Glomerular visceral epithelial cell (primary cell): ENCODE data around the gene AFM.

Source experiments
- DNase-seq: peaks from one replicate; pipeline ENCODE4 v3.0.0-alpha.2; 2016; ENCODE audit errors: extremely low spot score

The AFM gene, protein sequence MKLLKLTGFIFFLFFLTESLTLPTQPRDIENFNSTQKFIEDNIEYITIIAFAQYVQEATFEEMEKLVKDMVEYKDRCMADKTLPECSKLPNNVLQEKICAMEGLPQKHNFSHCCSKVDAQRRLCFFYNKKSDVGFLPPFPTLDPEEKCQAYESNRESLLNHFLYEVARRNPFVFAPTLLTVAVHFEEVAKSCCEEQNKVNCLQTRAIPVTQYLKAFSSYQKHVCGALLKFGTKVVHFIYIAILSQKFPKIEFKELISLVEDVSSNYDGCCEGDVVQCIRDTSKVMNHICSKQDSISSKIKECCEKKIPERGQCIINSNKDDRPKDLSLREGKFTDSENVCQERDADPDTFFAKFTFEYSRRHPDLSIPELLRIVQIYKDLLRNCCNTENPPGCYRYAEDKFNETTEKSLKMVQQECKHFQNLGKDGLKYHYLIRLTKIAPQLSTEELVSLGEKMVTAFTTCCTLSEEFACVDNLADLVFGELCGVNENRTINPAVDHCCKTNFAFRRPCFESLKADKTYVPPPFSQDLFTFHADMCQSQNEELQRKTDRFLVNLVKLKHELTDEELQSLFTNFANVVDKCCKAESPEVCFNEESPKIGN

DNA sequence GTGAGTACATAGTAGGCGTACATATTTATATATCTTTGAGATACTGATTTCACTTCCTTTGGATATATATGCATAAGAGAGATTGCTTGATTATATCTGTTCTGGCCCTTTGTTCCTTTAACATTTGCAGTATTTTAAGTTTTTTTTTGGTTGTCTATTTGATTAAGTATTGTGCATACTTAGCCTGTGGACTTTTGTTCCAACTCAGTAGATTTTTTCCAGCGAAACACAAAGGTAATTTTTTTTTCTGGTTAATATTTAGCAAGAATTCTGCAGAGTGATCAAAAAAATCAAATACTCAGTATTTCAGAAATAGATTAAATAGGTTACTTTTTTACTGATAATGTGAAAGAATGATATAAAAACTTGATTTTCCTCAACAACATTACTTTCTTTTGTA, at the start of gene AFM:
Gene AFM (plus strand): TSS at position 388 of the 400 bp plus-strand sequence. CDS start 31 bp downstream, outside the sequence.
- no peak for DNase-seq

DNA sequence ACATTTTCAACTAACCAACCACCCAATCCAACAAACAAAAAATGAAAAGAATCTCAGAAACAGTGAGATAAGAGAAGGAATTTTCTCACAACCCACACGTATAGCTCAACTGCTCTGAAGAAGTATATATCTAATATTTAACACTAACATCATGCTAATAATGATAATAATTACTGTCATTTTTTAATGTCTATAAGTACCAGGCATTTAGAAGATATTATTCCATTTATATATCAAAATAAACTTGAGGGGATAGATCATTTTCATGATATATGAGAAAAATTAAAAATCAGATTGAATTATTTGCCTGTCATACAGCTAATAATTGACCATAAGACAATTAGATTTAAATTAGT, 49.8 kb upstream of the AFM start:
- no peak for DNase-seq

DNA sequence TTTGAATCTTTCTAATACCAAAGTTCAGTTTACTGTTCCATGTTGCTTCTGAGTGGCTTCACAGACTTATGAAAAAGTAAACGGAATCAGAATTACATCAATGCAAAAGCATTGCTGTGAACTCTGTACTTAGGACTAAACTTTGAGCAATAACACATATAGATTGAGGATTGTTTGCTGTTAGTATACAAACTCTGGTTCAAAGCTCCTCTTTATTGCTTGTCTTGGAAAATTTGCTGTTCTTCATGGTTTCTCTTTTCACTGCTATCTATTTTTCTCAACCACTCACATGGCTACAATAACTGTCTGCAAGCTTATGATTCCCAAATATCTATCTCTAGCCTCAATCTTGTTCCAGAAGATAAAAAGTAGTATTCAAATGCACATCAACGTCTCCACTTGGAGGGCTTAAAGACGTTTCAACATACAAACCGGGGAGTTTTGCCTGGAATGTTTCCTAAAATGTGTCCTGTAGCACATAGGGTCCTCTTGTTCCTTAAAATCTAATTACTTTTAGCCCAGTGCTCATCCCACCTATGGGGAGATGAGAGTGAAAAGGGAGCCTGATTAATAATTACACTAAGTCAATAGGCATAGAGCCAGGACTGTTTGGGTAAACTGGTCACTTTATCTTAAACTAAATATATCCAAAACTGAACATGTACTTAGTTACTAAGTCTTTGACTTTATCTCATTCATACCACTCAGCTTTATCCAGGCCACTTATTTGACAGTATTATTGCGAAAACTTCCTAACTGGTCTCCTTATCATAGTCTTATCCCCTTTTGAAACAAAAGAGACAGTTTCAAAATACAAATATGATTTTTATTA, 49.2 kb upstream of the AFM start:
- DNase-seq, result no peak

DNA sequence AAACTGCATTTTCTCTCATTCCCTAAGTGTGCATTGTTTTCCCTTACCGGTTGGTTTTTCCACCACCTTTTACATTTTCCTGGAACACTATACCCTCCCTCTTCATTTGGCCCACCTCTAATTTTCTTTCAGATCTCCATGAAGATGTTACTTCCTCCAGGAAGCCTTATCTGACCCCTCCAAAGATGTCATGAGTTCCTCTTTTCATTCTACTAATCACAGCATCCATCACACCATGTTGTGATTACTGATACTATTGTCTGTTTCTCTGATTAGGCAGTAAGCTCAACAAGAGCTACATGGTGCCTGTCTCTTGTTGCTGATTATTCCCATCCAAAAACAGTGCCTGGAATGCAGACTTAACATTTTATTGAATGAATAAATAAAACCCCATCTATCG, 48.4 kb upstream of the AFM start:
- no peak for DNase-seq

DNA sequence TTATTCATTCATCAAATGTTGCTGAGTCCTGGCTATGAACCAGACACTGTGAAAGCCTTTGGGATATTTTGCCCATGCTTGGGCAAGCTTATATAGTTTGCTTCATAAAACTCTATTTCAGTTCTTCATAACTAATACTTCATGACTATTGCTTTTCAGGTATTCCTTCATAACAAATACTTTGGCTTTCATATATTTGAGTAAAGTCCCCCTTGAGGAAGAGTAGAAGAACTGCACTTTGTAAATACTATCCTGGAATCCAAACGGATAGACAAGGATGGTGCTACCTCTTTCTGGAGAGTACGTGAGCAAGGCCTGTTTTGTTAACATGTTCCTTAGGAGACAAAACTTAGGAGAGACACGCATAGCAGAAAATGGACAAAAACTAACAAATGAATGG, 47.2 kb upstream of the AFM start:
- no peak for DNase-seq

DNA sequence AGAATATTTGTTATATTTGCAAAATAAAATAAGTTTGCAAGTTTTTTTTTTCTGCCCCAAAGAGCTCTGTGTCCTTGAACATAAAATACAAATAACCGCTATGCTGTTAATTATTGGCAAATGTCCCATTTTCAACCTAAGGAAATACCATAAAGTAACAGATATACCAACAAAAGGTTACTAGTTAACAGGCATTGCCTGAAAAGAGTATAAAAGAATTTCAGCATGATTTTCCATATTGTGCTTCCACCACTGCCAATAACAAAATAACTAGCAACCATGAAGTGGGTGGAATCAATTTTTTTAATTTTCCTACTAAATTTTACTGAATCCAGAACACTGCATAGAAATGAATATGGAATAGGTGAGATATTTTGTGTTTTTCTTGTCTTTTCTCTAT, 45.6 kb upstream of the AFM start, which contains the start of gene AFP:
Gene AFP (plus strand): TSS at position 238 of the 400 bp plus-strand sequence. CDS start 42 bp downstream, at position 280.
- DNase-seq, result no peak

DNA sequence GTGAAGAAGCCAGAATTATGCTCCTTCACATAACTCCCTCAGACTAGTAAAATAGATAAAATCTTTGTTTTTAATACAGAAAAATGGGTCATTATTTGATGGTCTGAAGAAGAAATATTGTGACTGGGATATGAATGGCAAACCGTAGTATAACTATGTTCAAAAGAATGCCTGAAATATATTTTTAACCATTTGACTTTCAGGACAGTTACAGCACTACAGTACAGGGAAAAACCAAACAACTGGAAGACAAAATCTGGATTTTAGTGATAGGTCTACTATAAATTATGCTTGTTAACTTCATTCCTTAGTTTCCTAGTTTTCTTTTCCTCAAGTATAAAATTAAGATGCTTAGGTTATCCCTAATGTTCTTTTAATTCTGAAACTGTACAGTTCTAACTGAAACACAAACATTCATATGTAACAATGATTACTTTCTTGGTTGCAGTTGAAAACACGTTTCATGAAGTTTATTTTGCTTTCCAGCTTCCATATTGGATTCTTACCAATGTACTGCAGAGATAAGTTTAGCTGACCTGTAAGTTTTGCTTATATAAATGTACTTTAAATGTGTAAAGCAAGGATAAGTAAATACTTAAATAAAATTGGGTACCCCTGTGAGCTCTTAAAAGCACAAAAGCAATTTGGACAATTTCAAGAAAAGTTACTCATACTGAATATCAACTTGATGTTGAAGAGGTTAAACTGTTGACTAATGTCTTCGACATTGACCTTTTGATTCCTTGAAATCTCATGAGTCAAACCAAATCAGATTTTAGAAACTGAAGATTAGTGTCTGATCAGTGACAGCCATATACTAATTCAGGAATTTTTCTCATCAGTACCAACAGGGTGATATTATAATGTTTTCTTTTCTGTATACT, 44.6 kb upstream of the AFM start:
- no peak for DNase-seq

DNA sequence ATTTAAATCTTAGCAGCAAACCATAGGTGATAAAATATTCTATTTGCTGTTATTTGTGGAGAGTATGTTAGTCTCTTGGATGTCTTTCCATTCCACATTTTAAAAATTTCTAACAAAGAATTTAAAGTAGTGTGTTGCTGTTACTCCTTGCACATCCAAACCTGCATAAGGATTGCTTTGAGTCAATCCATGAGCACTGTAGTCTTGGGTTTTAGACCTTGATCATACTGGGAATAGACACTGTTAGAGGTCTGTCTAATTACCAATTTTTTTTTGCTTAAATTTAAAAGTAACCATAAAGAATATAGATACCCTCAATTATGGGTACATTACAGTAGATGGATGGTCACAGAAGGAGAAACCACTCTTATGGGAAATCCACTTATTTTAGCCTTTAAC, 44.0 kb upstream of the AFM start:
- DNase-seq, result no peak

DNA sequence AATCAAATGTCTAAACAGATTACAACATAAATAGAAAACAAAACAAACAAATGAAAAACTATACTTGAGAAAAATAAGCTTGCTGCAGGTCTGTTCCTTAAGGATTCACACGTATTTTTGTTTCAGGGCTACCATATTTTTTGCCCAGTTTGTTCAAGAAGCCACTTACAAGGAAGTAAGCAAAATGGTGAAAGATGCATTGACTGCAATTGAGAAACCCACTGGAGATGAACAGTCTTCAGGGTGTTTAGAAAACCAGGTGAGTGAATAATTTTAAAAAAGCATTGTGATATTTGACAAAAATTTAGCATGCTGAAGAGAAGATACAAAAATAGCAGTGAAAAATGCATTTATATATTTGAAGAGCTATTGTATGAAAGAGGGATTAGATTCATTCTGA, 43.5 kb upstream of the AFM start:
- no peak for DNase-seq

DNA sequence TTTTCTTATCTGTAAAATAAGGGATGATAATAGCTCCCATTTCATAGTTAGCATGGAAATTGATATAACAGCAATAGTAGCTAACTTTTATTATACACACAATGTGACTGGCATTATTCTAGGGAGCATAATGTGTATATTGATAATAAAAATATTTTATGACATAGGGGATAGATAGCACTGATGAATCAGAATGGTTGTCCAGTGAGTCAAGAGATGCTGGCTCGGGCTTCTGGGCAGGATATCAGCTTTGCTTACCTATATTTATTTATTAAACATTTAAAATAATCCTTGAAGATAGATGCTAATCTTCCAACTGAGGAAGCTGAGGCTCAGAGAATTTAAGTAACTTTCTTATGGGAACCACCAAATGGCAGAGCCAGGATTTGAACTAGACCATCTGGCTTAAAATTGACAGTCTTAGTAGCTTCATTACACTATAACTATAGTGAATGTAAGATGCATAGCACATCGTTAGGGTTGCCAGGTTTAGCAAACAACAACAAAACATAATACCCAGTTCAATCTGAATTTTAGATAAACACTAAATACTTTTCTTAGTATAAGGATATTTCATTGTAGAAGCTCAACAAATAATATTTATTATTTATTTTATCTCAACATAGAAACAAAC, 42.8 kb upstream of the AFM start:
- no peak for DNase-seq

DNA sequence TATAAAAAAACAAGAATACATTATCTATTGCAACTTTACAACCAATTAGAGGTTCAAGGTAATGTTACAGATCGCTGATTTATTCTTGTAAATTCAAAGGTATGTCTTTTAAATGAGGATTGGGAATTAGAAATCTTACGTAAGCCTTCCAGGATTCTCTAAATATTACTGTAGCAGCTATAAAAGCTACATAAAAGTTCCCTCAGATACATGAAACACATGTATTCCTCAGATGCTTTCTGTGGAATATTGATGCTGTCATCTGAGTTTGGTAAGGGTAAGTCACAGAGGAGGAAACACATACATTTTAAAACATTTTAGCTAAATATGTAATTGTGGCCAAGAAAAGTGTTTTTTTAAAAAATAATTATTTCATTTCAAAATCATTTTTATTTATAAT, 42.1 kb upstream of the AFM start:
- no peak for DNase-seq

DNA sequence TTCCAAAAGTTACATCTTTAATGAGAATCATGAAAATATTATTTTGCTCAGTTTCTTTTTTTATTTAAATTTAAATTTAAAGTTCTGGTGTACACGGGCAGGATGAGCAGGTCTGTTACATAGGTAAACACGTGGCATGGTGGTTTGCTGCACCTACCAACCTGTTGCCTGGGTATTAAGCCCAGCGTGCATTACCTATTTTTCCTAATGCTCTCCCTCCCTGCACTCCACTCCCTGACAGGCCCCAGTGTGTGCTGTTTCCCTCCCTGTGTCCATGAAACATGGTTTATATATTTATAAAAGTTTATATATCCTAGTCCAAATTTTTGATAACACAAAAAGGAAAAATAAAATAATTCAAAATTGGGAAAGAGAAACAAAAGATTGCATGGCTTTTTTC, 41.6 kb upstream of the AFM start:
- DNase-seq, result no peak

DNA sequence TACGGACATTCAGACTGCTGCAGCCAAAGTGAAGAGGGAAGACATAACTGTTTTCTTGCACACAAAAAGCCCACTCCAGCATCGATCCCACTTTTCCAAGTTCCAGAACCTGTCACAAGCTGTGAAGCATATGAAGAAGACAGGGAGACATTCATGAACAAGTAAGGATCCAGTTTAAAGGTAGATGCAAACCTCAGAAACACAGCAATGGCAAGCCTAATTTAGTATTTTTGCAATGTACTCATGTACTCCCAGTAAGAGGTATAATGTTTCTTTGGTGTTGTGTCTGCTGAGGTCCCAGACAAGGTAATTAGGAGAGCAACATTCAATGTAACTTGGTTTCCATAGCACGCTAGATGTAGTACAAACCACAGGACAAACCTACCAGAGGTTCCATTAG, 40.9 kb upstream of the AFM start:
- no peak for DNase-seq

DNA sequence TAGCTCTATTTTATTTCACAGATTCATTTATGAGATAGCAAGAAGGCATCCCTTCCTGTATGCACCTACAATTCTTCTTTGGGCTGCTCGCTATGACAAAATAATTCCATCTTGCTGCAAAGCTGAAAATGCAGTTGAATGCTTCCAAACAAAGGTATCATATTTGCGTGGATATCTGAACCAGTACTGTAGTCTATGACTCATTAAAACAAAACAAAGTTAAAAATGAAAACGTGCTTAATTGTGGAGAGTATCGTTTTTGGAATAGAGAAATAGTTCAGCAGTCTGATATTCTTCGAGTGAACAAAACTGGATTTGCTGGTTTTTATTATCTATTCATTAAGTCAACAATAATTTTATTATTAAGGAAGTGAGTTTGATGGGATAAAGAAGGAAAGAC, 39.3 kb upstream of the AFM start:
- no peak for DNase-seq

DNA sequence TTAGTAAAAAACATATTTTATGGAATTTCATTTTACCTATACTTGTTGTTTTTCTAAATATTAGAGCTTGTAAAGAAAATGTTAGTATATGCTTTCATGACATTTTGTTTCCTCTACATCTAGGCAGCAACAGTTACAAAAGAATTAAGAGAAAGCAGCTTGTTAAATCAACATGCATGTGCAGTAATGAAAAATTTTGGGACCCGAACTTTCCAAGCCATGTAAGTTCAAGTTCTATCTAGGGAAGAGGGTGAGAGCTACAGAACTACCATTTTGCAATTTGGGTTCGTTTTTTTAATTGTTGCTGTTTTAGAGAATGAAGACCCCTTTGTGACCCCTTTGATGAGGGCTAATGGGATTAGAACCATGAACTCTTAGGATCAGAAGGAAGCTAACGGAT, 38.3 kb upstream of the AFM start:
- no peak for DNase-seq

DNA sequence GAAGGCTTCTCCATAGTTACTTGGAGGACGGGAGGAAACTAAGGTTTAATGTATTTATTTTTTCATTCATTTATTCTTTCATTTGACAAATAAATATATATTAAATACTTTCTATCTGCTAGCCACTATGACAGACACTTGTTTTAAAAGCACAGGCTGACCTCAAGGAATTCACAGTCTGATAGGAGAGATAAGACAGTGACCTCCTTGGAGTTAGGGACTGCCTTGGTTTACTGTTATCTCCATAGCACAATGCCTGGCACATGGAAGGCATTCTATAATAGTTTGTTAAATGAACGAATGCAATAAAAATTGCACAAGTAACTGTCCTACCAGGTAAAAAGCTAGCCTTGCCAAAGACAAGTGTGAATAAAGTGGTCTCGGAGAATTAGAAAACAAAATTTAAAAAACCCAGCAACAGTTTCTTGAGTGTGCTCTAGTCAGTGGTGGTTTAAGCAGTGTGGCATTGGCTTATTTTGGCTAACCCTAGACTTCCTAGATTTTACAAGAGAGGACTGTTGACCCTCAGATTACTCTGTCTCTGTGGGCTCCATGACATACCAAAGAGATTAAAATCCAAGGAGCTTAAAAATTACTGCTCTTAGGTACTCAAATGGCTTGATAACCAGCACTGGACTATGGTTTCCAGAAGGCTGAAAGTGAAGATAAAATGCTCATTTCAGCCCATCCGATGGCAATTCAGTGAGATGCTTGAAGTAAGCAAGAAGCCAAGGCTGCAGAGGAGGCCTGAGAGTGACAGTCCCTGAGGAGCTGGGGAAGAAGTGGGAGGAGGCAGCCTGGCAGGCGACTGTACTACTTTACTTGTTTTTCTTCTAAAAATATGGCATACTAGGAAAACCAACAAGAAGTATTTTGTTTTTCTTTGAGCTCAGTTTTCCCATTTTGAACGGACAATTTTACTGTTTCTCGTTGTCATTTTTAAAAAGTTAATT, 35.9 kb upstream of the AFM start:
- no peak for DNase-seq

DNA sequence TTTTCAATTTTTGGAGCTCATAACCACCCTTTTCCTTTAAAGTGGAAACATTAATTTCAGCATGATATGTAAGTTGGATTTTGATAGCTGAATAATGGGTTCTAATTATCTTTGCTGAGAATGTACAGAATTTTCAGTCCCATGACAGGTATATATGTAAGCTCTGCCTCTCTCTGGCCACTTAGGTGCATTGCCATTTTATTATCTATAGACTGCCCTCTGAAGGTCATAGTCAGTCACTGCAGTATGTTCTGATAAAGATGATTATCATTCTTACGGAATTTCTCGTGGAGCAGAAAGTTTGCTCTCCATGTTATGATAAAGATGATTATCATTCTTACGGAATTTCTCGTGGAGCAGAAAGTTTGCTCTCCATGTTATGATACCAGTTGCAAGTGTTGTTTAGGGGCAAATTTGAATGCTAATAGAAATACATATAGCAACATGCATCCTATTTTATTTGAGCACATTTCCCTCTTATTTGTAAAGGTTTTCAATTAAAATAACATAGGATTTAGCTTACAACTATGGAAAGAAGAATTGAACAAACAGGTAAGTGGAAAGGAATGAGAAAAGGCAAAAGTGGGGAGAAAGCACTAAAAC, 35.1 kb upstream of the AFM start:
- peak; percentile 57 for DNase-seq

DNA sequence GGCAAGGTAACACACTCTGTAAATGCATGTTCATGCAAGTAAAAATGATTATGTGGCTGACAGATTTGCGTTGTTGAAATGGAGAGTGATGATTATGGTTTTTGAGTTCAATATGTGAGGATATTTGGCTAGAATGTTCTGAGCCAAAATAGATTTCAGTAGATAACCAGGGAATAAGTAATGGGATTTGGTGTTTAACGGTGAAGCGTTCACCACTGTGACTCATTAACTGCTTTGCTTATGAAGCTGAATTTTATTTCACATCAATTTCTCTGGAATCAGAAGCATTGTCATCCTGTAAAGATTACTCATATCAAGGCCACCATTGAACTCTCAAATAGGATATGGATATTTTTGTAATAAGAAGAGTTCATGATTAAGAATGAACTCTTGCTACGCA, 33.9 kb upstream of the AFM start:
- DNase-seq, result no peak

DNA sequence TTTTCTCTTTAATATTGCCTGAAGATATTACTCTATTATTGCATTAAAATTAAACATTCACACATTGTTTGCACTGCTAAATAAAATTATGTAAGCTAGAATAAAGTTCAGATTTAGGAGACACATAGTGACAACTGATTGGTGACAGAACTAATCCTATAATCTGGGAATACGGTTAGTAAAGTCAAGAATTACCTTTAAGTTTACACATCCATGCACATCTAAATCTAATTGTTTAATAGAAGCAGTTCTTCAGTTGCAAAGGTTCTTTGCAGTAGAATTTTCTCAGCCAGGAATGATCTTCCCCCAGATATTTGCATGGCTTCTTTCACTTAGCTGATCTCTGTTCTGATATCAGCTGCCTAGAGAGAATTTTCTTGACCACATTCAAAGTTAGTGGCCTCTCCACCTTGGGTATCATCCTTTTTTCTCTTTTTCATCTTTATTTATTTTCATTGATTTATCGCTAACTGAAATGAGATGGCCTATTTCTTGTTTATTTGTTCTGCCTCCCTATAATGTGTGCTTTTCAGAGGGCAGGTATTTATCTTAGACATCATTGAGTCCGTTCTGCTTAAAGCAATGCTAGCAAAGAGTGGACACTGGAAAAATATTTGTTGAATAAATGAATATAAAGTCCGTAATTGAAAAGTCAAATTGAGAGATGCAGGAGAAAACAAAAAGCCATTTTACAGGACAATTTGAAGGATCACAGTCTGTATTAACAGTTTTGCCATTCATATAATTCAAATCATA, 32.9 kb upstream of the AFM start:
- DNase-seq, result no peak
